Liver (tissue), 9 donors: ENCODE data around the gene NOP9. TPM values are rescaled to one million over a fixed set of nuclear protein-coding genes. Genes with fewer than 3 reads are reported as not detected.

Source experiments
- DNase-seq: peaks from one replicate; pipeline ENCODE4 v3.0.0-alpha.2; 2017; ENCODE audit warnings: low spot score
- H3K27ac ChIP-seq, 2 donors: one replicate each; pipeline ENCODE4 v1.7.0; 2013; ENCODE audit warnings: inconsistent platforms in 2 of 2, low read length in 2 of 2, control low read depth in 1 of 2, low read depth in 1 of 2, mild to moderate bottlenecking in 1 of 2
- H3K27me3 ChIP-seq, 4 donors: one replicate each; pipeline versions ENCODE4 v1.6.1 to v1.7.0; 2013; ENCODE audit warnings: low read length in 3 of 4, inconsistent platforms in 1 of 4, mild to moderate bottlenecking in 1 of 4, moderate library complexity in 1 of 4; ENCODE audit not compliant: control insufficient read depth in 4 of 4, insufficient read depth in 4 of 4
- H3K36me3 ChIP-seq, 4 donors: one replicate each; pipeline versions ENCODE4 v1.6.1 to v1.7.0; 2013; ENCODE audit warnings: low read length in 3 of 4, mild to moderate bottlenecking in 3 of 4, low read depth in 1 of 4, moderate library complexity in 1 of 4; ENCODE audit not compliant: control insufficient read depth in 4 of 4, insufficient read depth in 3 of 4
- H3K4me1 ChIP-seq, 4 donors: one replicate each; pipeline versions ENCODE4 v1.6.1 to v1.7.0; 2013; ENCODE audit warnings: low read length in 3 of 4, mild to moderate bottlenecking in 3 of 4, moderate library complexity in 1 of 4; ENCODE audit not compliant: control insufficient read depth in 4 of 4, insufficient read depth in 4 of 4
- H3K4me3 ChIP-seq, 3 donors: one replicate each; pipeline versions ENCODE4 v1.6.1 to v1.7.0; 2013; ENCODE audit warnings: low read length in 3 of 3, control low read depth in 1 of 3, low read depth in 1 of 3, mild to moderate bottlenecking in 1 of 3
- H3K9ac ChIP-seq, 2 donors: one replicate each; pipeline ENCODE4 v1.7.0; 2013; ENCODE audit warnings: low read length in 2 of 2, mild to moderate bottlenecking in 2 of 2, moderate library complexity in 2 of 2, control low read depth in 1 of 2, low read depth in 1 of 2
- H3K9me3 ChIP-seq, 4 donors: one replicate each; pipeline versions ENCODE4 v1.6.1 to v1.7.0; 2013; ENCODE audit warnings: low read length in 3 of 4; ENCODE audit not compliant: control insufficient read depth in 4 of 4
- EGR1 ChIP-seq, 2 donors: IDR thresholded peaks; 2 replicates each; pipeline ENCODE4 v1.6.1; 2016 to 2018; ENCODE audit warnings: antibody characterized with exemption in 2 of 2, low read depth in 2 of 2
- FOXA1 ChIP-seq: IDR thresholded peaks from 2 replicates; pipeline ENCODE4 v1.6.1; 2016; ENCODE audit warnings: antibody characterized with exemption
- FOXA2 ChIP-seq: IDR thresholded peaks from 2 replicates; pipeline ENCODE4 v1.6.1; 2016; ENCODE audit warnings: antibody characterized with exemption
- GABPA ChIP-seq, 2 donors: IDR thresholded peaks in 1 of 2; conservative IDR thresholded peaks in 1 of 2; 2 replicates each; pipeline ENCODE4 v1.6.1; 2016; ENCODE audit warnings: antibody characterized with exemption in 2 of 2, mild to moderate bottlenecking in 1 of 2, moderate library complexity in 1 of 2
- HNF4A ChIP-seq, 2 donors: conservative IDR thresholded peaks; 2 replicates each; pipeline ENCODE4 v1.6.1; 2016; ENCODE audit warnings: antibody characterized with exemption in 2 of 2, mild to moderate bottlenecking in 2 of 2
- HNF4G ChIP-seq: IDR thresholded peaks from 2 replicates; pipeline ENCODE4 v1.6.1; 2016; ENCODE audit warnings: antibody characterized with exemption
- NR2F2 ChIP-seq: IDR thresholded peaks from 2 replicates; pipeline ENCODE4 v1.6.1; 2016; ENCODE audit warnings: antibody characterized with exemption
- RAD21 ChIP-seq, 2 donors: IDR thresholded peaks; 2 replicates each; pipeline ENCODE4 v1.6.1; 2016; ENCODE audit warnings: antibody characterized with exemption in 2 of 2, mild to moderate bottlenecking in 2 of 2
- RXRA ChIP-seq, 2 donors: IDR thresholded peaks; 2 replicates each; pipeline ENCODE4 v1.6.1; 2017 to 2018; ENCODE audit warnings: antibody characterized with exemption in 2 of 2, mild to moderate bottlenecking in 1 of 2
- SP1 ChIP-seq: IDR thresholded peaks from 2 replicates; pipeline ENCODE4 v1.6.1; 2018; ENCODE audit warnings: antibody characterized with exemption, mild to moderate bottlenecking
- TAF1 ChIP-seq: conservative IDR thresholded peaks from 2 replicates; pipeline ENCODE4 v1.6.1; 2016; ENCODE audit warnings: antibody characterized with exemption, mild to moderate bottlenecking
- YY1 ChIP-seq: IDR thresholded peaks from 2 replicates; pipeline ENCODE4 v1.6.1; 2016; ENCODE audit warnings: antibody characterized with exemption, mild to moderate bottlenecking
- WGBS: extraction: QIAGEN DNeasy Blood & Tissue Kit; methylation state at CpG from one replicate; pipeline ENCODE4 v1.1.7; 2013; 5-methylcytosine and 5-hydroxymethylcytosine counted together
- polyA plus RNA-seq, 2 donors: library from polyadenylated mRNA; stranded (reverse) in 1 of 2; unstranded in 1 of 2; fragments of 200-250 nt in 1 of 2; fragments of >200 nt in 1 of 2; fragmentation: Nextera tagmentation in 1 of 2; extraction: Ambion mirVana in 1 of 2; gene quantifications; one replicate each; pipeline versions ENCODE4 v1.2.1 to v1.2.3, GENCODE V29; 2013 to 2015
- total RNA-seq, 2 donors: library from RNA; depleted of rRNA; stranded (reverse); fragments of >200 nt; gene quantifications; one replicate each; pipeline ENCODE4 v1.2.3, GENCODE V29; 2014
- TF ChIP-seq, protein P1 (sequence below): IDR thresholded peaks from 2 replicates; pipeline ENCODE4 v1.6.1; 2016; ENCODE audit warnings: antibody characterized with exemption
- TF ChIP-seq, protein P2 (sequence below): IDR thresholded peaks from 2 replicates; pipeline ENCODE4 v1.6.1; 2016; ENCODE audit warnings: antibody characterized with exemption, mild to moderate bottlenecking
- TF ChIP-seq, protein P3 (sequence below): fragments of 150-350 bp; IDR thresholded peaks from 2 replicates; pipeline ENCODE4 v1.5.1; 2017; ENCODE audit warnings: improper control_type of control experiment, low read depth, low read length; ENCODE audit not compliant: missing input control
- TF ChIP-seq, protein P4 (sequence below): IDR thresholded peaks from 2 replicates; pipeline ENCODE4 v1.6.1; 2016; ENCODE audit warnings: antibody characterized with exemption
- donor health status: healthy.
- donor health status: healthy.
- donor health status: healthy.
- donor health status: healthy.
- donor health status: healthy.

The NOP9 gene
- total and polyA plus RNA-seq, 4 donors: 3.8 to 18.2 (median 9.7) TPM

DNA sequence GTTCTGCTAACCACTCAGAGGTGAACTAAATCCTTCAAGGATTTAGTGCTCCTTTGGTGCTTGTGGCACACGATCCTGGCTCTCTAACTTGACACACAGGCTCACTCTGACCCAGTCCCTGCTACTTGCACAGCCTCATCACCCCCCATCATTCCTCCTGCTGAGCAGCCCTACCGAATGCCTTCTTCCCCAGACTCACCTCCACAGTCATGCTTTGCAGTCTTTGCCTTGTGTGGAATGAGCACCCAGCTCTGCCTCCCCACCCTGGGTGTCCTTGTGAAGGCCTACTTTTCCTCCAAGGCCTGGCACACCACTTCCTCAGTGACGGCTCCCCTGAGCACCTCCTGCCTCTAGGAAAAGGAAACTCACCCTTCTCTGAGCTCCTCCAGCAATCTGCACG lies 49.3 kb upstream of the NOP9 start:
- no peak for DNase-seq
- Histone ChIP-seq H3K4me3 (no peak overlapping the region), H3K9me3 (no peaks in the 10 kb centered on the region), H3K4me1 (peaks cover 0 to 6% (median under 1%) of the 10 kb centered on the region in 4 donors), H3K9ac (no peak overlapping the region), H3K27me3 (no peaks in the 10 kb centered on the region), H3K27ac (no peak overlapping the region), H3K36me3 (peaks cover 0 to 7% (median 1%) of the 10 kb centered on the region in 4 donors)
- TF ChIP-seq HNF4G (no peak), NR2F2 (no peak), TAF1 (no peak), RAD21 (IDR thresholded peaks at IDR 0.05) (no peak), FOXA2 (no peak), FOXA1 (no peak), YY1 (no peak), RXRA (IDR thresholded peaks at IDR 0.05) (no peak), EGR1 (IDR thresholded peaks at IDR 0.05; ENCODE audit: low read depth in 2 of 2) (no peak), SP1 (no peak), GABPA (IDR thresholded peaks at IDR 0.05 in 1 of 2, conservative IDR thresholded peaks at IDR 0.05 in 1 of 2) (no peak), HNF4A (conservative IDR thresholded peaks at IDR 0.05) (no peak)
- TF ChIP-seq, protein P1, sequence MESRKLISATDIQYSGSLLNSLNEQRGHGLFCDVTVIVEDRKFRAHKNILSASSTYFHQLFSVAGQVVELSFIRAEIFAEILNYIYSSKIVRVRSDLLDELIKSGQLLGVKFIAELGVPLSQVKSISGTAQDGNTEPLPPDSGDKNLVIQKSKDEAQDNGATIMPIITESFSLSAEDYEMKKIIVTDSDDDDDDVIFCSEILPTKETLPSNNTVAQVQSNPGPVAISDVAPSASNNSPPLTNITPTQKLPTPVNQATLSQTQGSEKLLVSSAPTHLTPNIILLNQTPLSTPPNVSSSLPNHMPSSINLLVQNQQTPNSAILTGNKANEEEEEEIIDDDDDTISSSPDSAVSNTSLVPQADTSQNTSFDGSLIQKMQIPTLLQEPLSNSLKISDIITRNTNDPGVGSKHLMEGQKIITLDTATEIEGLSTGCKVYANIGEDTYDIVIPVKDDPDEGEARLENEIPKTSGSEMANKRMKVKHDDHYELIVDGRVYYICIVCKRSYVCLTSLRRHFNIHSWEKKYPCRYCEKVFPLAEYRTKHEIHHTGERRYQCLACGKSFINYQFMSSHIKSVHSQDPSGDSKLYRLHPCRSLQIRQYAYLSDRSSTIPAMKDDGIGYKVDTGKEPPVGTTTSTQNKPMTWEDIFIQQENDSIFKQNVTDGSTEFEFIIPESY: no peak
- TF ChIP-seq, protein P2, sequence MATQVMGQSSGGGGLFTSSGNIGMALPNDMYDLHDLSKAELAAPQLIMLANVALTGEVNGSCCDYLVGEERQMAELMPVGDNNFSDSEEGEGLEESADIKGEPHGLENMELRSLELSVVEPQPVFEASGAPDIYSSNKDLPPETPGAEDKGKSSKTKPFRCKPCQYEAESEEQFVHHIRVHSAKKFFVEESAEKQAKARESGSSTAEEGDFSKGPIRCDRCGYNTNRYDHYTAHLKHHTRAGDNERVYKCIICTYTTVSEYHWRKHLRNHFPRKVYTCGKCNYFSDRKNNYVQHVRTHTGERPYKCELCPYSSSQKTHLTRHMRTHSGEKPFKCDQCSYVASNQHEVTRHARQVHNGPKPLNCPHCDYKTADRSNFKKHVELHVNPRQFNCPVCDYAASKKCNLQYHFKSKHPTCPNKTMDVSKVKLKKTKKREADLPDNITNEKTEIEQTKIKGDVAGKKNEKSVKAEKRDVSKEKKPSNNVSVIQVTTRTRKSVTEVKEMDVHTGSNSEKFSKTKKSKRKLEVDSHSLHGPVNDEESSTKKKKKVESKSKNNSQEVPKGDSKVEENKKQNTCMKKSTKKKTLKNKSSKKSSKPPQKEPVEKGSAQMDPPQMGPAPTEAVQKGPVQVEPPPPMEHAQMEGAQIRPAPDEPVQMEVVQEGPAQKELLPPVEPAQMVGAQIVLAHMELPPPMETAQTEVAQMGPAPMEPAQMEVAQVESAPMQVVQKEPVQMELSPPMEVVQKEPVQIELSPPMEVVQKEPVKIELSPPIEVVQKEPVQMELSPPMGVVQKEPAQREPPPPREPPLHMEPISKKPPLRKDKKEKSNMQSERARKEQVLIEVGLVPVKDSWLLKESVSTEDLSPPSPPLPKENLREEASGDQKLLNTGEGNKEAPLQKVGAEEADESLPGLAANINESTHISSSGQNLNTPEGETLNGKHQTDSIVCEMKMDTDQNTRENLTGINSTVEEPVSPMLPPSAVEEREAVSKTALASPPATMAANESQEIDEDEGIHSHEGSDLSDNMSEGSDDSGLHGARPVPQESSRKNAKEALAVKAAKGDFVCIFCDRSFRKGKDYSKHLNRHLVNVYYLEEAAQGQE: no peak
- TF ChIP-seq, protein P3, sequence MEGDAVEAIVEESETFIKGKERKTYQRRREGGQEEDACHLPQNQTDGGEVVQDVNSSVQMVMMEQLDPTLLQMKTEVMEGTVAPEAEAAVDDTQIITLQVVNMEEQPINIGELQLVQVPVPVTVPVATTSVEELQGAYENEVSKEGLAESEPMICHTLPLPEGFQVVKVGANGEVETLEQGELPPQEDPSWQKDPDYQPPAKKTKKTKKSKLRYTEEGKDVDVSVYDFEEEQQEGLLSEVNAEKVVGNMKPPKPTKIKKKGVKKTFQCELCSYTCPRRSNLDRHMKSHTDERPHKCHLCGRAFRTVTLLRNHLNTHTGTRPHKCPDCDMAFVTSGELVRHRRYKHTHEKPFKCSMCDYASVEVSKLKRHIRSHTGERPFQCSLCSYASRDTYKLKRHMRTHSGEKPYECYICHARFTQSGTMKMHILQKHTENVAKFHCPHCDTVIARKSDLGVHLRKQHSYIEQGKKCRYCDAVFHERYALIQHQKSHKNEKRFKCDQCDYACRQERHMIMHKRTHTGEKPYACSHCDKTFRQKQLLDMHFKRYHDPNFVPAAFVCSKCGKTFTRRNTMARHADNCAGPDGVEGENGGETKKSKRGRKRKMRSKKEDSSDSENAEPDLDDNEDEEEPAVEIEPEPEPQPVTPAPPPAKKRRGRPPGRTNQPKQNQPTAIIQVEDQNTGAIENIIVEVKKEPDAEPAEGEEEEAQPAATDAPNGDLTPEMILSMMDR: no peak
- TF ChIP-seq, protein P4, sequence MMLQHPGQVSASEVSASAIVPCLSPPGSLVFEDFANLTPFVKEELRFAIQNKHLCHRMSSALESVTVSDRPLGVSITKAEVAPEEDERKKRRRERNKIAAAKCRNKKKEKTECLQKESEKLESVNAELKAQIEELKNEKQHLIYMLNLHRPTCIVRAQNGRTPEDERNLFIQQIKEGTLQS: no peak
- 83% methylated on average over 4 of the region's 4 CpGs for WGBS

DNA sequence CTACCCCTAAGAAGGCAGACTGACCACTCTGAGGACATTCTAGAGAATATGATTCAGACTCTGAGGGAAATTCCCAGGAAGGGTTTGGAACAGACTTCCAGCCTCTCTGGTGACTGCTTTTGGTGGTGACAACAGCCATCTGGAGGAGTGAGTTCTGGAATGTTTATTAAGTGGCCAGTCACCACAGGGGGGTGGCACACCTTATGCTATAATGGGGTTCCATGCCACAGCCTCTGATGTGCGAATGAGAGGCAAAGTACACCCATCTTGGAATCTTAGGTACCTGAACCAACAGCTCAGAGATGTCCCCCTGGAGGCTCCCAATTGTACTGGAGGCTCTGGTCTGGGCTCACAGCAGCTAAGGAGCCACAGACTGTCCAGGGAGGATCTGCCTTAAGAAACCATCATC lies 47.8 kb upstream of the NOP9 start:
- Histone ChIP-seq H3K4me3 (no peak overlapping the region), H3K27ac (no peak overlapping the region), H3K36me3 (peaks cover 0 to 7% (median 1%) of the 10 kb centered on the region in 4 donors), H3K9me3 (no peaks in the 10 kb centered on the region), H3K9ac (no peak overlapping the region), H3K27me3 (no peaks in the 10 kb centered on the region), H3K4me1 (peaks cover 0 to 3% (median 0%) of the 10 kb centered on the region in 4 donors)
- DNase-seq: no peak
- TF ChIP-seq, protein P3: no peak
- no peak for TF ChIP-seq FOXA1
- no peak for TF ChIP-seq HNF4A (conservative IDR thresholded peaks at IDR 0.05)
- TF ChIP-seq YY1: no peak
- TF ChIP-seq SP1: no peak
- 94% methylated on average over 1 of the region's 1 CpG for WGBS
